GM18519 (cell line): Measurements from ENCODE around the gene FILIP1L.

ENCODE experiments used
- ATAC-seq: cut with Tn5 transposase; IDR thresholded peaks from one replicate; pipeline ENCODE4 v1.9.1; 2021; ENCODE audit warnings: mild to moderate bottlenecking, moderate library complexity; ENCODE audit not compliant: unreplicated experiment, low FRiP score

FILIP1L gene

GRCh38 chr3:100022506-100022905 lies 91.8 kb downstream of the FILIP1L start:
- no peak for ATAC-seq

GRCh38 chr3:100020876-100021644 lies 93.2 kb downstream of the FILIP1L start:
- no peak for ATAC-seq

GRCh38 chr3:100019719-100020118 lies 94.6 kb downstream of the FILIP1L start:
- ATAC-seq: no peak

- no peak for ATAC-seq
These were observed 95.5 kb downstream of the FILIP1L start for GRCh38 chr3:100018806-100019205.

GRCh38 chr3:100010087-100010417 lies 104.2 kb downstream of the FILIP1L start:
- ATAC-seq: no peak

GRCh38 chr3:100009276-100010086 lies 104.8 kb downstream of the FILIP1L start:
- no peak for ATAC-seq

GRCh38 chr3:100008081-100008698 lies 106.1 kb downstream of the FILIP1L start:
- no peak for ATAC-seq

- no peak for ATAC-seq
These were observed 107.0 kb downstream of the FILIP1L start for GRCh38 chr3:100007313-100007712.

- ATAC-seq: no peak
These were observed 107.6 kb downstream of the FILIP1L start for GRCh38 chr3:100006570-100007271.

GRCh38 chr3:100005665-100006393 lies 108.5 kb downstream of the FILIP1L start:
- ATAC-seq: no peak

- ATAC-seq: no peak
These were observed 109.4 kb downstream of the FILIP1L start for GRCh38 chr3:100004931-100005330.

- ATAC-seq: no peak
These were observed 110.4 kb downstream of the FILIP1L start for GRCh38 chr3:100003609-100004503.

GRCh38 chr3:100002599-100003350 lies 111.5 kb downstream of the FILIP1L start:
- no peak for ATAC-seq

GRCh38 chr3:100001526-100002270 lies 112.6 kb downstream of the FILIP1L start:
- ATAC-seq: no peak

- no peak for ATAC-seq
These were observed 113.2 kb downstream of the FILIP1L start for GRCh38 chr3:100001083-100001482.

- ATAC-seq: no peak
These were observed 114.8 kb downstream of the FILIP1L start for GRCh38 chr3:99999536-99999935.

GRCh38 chr3:99997293-99997692 lies 117.0 kb downstream of the FILIP1L start:
- ATAC-seq: no peak

GRCh38 chr3:99990179-99990578 lies 124.1 kb downstream of the FILIP1L start:
- no peak for ATAC-seq
